Measurements from ENCODE around the gene TRPM3.

The TRPM3 gene

GRCh38 chr9:70553707-70554673 lies 567.4 kb downstream of the TRPM3 start:
- H3K27ac ChIP-seq = no peak overlapping the region
- TF ChIP-seq CTCF (conservative IDR thresholded peaks at IDR 0.05) = no peak
- TF ChIP-seq ZFX (IDR thresholded peaks at IDR 0.05) = no peak

GRCh38 chr9:70552561-70552960 lies 568.9 kb downstream of the TRPM3 start:
- H3K27ac ChIP-seq = no peak overlapping the region
- no peak for TF ChIP-seq ZFX (IDR thresholded peaks at IDR 0.05)

GRCh38 chr9:70551801-70552200 lies 569.6 kb downstream of the TRPM3 start:
- TF ChIP-seq ZFX (IDR thresholded peaks at IDR 0.05) = no peak
- no peak for TF ChIP-seq CTCF (conservative IDR thresholded peaks at IDR 0.05)
- no peak overlapping the region for H3K27ac ChIP-seq

- H3K27ac ChIP-seq = no peak overlapping the region
- no peak for TF ChIP-seq CTCF (conservative IDR thresholded peaks at IDR 0.05)
- no peak for TF ChIP-seq ZFX (IDR thresholded peaks at IDR 0.05)
These were observed 570.0 kb downstream of the TRPM3 start for GRCh38 chr9:70551396-70551795.

GRCh38 chr9:70549926-70550325 lies 571.5 kb downstream of the TRPM3 start:
- no peak overlapping the region for H3K27ac ChIP-seq
- TF ChIP-seq ZFX (IDR thresholded peaks at IDR 0.05) = no peak
- no peak for TF ChIP-seq CTCF (conservative IDR thresholded peaks at IDR 0.05)

GRCh38 chr9:70542311-70542931 lies 579.0 kb downstream of the TRPM3 start:
- H3K27ac ChIP-seq = no peak overlapping the region
- TF ChIP-seq CTCF (conservative IDR thresholded peaks at IDR 0.05) (no peak), ZFX (IDR thresholded peaks at IDR 0.05) (no peak)

- TF ChIP-seq ZFX (IDR thresholded peaks at IDR 0.05) (no peak), CTCF (conservative IDR thresholded peaks at IDR 0.05) (no peak)
- no peak overlapping the region for H3K27ac ChIP-seq
These were observed 581.4 kb downstream of the TRPM3 start for GRCh38 chr9:70540016-70540415.

All from C4-2B (cell line).